Endothelial cell of umbilical vein (primary cell): ENCODE results near the gene ETS1.

Experiments used
- CTCF ChIP-seq, 2 donors: IDR thresholded peaks; 1 replicate in 1 of 2; 2 replicates in 1 of 2; pipeline ENCODE4 v1.5.1; 2011; ENCODE audit warnings: low read length in 2 of 2, mild to moderate bottlenecking in 2 of 2, moderate library complexity in 2 of 2, control low read depth in 1 of 2, inconsistent platforms in 1 of 2, low read depth in 1 of 2; ENCODE audit not compliant: insufficient read depth in 1 of 2; ENCODE audit errors: extremely low read depth in 1 of 2
- FOS ChIP-seq: IDR thresholded peaks from 2 replicates; pipeline ENCODE4 v1.6.1; 2011; ENCODE audit warnings: mild to moderate bottlenecking, low read length, moderate library complexity, borderline replicate concordance; ENCODE audit not compliant: insufficient read depth

GRCh38 chr11:128547946-128548648 lies 39.3 kb downstream of the ETS1 start:
- TF ChIP-seq CTCF (IDR thresholded peaks at IDR 0.05; ENCODE audit: extremely low read depth in 1 of 2, insufficient read depth in 1 of 2, low read depth in 1 of 2, low read length in 2 of 2), result no peak
- TF ChIP-seq FOS, result no peak
